Activated T-cell treated with anti-CD3 and anti-CD28 coated beads, Interleukin-2, amount 50 U/mL, for 48 hours (primary cell): ENCODE results near the gene SWI5.
A peak's percentile ranks its signal among the peaks of the same experiment; 100 is the strongest.

Source experiments
- DNase-seq, 2 experiments: peaks; one replicate each; pipeline ENCODE4 v3.0.0-alpha.2; 2020

SWI5 gene

DNA sequence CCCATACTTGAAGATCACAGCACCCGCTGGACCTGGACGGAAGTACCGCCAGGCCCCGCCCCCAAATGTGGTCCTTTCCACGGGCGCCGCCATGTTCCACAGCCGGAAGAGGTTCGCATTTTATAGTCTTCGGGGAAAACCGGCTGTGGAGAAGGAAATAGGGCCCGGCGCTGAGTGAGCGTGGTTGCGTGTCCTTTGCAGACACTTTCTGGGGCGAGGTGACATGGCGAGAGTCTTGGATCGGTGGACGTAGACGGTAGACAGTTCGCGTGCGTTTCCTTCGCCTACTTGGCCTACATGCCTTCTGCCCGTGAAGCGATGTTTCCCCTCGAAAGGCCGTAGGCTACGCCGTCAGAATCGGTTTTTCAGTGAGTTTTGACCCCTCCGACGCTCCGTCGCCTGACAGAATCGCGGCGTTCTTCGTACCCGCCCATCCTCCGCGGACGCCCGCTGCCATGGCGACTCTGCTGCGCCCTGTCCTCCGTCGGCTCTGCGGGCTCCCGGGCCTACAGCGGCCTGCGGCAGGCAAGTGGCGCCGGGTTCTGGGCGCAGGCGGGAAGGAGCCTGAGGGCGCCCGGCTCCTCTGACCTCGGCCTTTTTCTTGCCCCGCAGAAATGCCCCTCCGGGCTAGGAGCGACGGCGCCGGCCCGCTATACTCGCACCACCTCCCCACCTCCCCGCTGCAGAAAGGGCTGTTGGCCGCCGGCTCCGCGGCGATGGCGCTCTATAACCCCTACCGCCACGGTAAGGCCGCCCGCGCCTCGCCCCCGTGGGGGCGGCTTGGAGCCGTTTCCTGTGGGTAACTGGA is 46.5 kb downstream of the SWI5 start, which contains the start of the genes COQ4 and TRUB2:
Gene COQ4 (plus strand): TSS at position 436 of the 808 bp plus-strand sequence. CDS start 20 bp downstream, at position 456.
Gene TRUB2 (minus strand): TSS at position 44 of the 808 bp plus-strand sequence. CDS start 39 bp downstream, at position 5.
- peak; percentile 95 for DNase-seq

DNA sequence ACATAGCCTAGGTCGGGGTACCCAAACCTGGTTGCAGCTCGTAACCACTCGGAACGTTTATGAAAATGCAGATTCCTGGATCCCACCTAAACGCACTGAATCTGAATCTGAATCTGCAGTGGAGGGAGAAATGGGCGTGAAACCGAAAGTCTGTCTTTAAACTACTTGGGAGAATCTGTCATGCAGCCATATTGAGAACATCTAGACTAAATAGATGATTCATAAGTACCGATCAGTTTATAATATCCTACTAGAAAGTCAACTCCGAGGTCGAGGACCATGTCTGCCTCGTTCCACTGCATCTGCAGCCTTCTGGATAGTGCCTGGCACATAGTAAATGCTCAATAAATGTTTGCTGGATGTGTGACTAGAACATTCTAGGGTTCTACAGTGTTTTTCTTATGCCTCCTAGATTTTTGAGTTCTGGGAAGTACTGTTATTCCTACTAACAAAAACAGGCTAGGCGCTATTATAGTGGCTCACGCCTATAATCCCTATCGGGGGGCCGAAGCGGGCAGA is 47.2 kb downstream of the SWI5 start:
- no peak for DNase-seq

DNA sequence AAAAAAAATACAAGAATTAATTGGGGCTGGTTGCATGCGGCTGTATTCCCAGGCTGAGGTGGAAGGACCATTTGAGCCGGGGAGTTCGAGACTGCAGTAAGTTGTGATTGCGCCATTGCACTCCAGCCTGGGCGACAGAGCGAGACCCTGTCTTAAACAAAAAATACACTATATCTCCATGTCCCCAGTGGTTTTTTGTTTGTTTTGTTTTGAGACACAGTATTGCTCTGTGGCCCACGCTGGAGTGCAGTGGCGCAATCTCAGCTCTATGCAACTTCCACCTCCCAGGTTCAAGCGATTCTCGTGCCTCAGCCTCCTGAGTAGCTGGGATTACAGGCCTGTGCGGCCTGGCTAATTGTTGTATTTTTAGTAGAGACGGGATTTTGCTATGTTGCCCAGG is 47.7 kb downstream of the SWI5 start:
- DNase-seq: no peak

DNA sequence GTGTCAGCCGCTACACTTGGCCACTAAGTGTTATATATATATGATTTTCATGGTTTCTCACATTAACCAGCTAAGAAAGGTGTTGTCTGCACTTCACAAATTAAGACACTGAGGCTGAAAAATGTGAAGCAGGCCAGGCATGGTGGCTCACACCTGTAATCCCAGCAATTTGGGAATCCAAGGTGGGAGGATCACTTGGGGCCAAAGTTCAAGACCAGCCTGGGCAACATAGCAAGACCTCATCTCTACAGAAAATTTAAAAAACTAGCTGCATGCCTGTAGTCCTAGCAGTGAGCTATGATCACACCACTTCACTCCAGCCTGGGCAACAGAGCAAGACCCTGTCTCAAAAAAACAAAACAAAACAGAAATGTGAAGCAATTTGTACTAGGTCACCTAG is 48.3 kb downstream of the SWI5 start:
- DNase-seq: no peak

DNA sequence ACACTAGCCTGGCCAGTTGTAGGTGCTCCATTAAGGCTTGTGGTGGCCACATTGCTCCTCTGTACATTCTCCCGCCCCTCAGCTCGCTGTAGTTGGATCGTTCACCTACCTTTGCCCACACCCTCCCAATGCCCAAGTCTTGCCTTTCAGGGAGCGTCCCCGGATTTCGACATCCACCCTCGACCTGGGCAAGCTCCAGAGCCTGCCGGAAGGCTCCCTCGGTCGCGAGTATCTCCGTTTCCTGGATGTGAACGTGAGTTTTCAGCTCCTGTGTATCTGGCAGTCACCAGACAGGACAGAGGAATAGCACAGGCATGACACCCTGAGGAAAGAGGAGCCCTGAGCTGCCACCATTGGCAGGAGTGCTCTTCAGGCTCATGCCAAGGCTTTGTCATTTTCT is 49.6 kb downstream of the SWI5 start:
- no peak for DNase-seq

DNA sequence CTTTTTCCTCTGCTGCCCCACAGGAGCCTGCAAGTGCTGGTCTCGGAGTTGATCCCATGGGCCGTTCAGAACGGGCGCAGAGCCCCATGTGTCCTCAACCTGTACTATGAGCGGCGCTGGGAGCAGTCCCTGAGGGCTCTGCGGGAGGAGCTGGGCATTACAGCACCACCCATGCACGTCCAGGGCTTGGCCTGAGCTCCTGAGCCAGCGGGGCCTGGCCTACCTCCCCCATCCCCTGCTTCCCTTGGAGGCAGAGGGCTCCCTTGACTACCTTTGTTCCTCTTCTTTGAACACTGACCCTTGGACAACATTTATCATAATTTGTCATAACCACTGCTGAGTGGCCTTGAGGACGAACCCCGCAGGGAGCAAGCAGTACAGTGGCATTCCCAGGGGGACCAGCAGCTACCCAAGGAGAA is 57.4 kb downstream of the SWI5 start:
- no peak for DNase-seq

DNA sequence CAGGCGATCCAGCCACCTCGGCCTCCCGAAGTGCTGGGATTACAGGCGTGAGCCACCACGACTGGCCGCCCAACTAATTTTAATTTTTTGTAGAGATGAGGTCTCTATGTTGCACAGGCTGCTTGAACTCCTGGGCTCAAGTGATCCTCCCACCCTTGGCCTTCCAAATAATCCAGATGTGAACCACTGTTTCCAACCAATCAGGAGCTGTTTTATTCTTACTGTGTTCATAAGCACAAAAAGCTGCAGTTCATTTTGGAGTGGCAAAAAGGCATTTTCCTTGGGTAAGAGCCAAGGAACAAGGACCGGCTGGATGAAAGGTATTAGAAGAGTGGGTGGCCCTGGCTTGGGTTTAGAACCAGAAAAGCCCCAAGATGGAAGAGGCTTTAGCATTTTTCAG is 59.1 kb downstream of the SWI5 start:
- DNase-seq: no peak

DNA sequence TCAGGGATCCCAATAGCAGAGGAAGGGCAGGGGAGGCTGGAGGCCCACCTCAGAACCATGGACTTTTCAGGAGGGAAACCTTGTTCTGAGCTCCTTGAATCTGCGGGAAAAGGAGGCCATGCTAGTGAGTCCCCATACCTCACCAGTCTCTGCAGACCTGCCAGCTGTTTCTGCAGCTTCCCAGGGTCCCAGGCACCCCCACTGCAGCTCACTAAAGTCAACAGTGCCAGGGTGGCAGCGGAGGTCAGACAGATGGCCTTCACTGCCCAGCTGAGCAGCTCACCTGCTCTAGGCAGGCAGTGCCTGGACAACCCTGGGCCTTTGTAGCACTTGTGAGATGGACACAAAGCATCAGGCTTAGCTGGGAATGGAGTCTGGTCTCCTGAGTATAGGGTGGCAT is 59.8 kb downstream of the SWI5 start:
- DNase-seq: no peak

DNA sequence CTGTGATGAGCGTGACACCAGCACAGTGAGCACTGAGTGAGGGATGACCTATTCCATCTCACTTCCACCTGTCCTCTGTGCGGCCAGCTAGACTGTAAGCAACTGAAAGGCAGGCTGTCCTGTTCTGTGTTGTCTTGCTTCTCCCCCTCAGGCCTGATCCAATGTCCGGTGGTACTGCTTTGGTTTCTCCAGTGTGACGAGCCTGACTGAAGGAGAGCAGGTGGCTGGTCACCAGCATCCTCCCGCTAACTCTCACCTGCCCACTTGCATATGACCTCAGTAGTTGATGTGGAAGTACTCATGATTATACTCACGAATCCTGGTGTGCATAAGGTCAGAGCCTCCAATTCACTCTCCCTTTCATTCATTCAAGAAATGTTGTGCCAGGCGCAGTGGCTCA is 61.9 kb downstream of the SWI5 start:
- DNase-seq: no peak
